CD4-positive, alpha-beta T cell (primary cell): ENCODE measurements around the gene PPT1. TPM values are rescaled to one million over a fixed set of nuclear protein-coding genes. Genes with fewer than 3 reads are reported as not detected.

ENCODE experiments used
- ATAC-seq: fragments of 200-7000 bp; cut with Tn5 transposase; one replicate; pipeline ENCODE4 v1.10.0; 2022; ENCODE audit warnings: mild to moderate bottlenecking; ENCODE audit not compliant: poor library complexity
- CTCF ChIA-PET: fragments of 350-600 bp; sonication (Branson Sonifier 250); formaldehyde crosslinking; loops from one replicate; lab custom pipeline; 2021; ENCODE audit warnings: antibody characterized with exemption, inconsistent platforms; lab: Charles Lee
- POLR2A ChIA-PET: fragments of 350-600 bp; sonication (Branson Sonifier 250); formaldehyde crosslinking; loops from one replicate; lab custom pipeline; 2021; ENCODE audit warnings: antibody characterized with exemption, inconsistent platforms; lab: Charles Lee
- DNase-seq, 14 experiments: peaks; one replicate each; pipeline ENCODE4 v3.0.0-alpha.2; 2013 to 2020; ENCODE audit warnings: mixed read lengths in 2 of 14
- H3K27ac ChIP-seq, 2 donors: one replicate each; pipeline versions ENCODE4 v1.5.1 to v1.7.0; 2013; ENCODE audit warnings: low read length in 2 of 2, low read depth in 1 of 2, mild to moderate bottlenecking in 1 of 2
- H3K27me3 ChIP-seq, 2 experiments: 1 replicate in 1 of 2; 2 replicates in 1 of 2; pipeline versions ENCODE4 v1.6.1 to v1.7.0; 2013; ENCODE audit warnings: low read length in 2 of 2, control low read depth in 1 of 2, mild to moderate bottlenecking in 1 of 2, moderate library complexity in 1 of 2; ENCODE audit not compliant: insufficient read depth in 2 of 2, control insufficient read depth in 1 of 2
- H3K36me3 ChIP-seq: one replicate; pipeline ENCODE4 v1.6.1; 2013; ENCODE audit warnings: low read length, control low read depth; ENCODE audit not compliant: insufficient read depth
- H3K4me1 ChIP-seq: one replicate; pipeline ENCODE4 v1.6.1; 2013; ENCODE audit warnings: low read length, control low read depth; ENCODE audit not compliant: insufficient read depth
- H3K4me3 ChIP-seq: one replicate; pipeline ENCODE4 v1.5.1; 2013; ENCODE audit warnings: mild to moderate bottlenecking, low read length, moderate library complexity
- H3K9me3 ChIP-seq, 2 experiments: 1 replicate in 1 of 2; 2 replicates in 1 of 2; pipeline versions ENCODE4 v1.6.1 to v1.7.0; 2013; ENCODE audit warnings: low read length in 2 of 2, mild to moderate bottlenecking in 2 of 2, control low read depth in 1 of 2, moderate library complexity in 1 of 2; ENCODE audit not compliant: control insufficient read depth in 1 of 2, insufficient read depth in 1 of 2
- H3K27ac Mint-ChIP-seq: one replicate; pipeline ENCODE4 v1.8.0; 2020; ENCODE audit warnings: mixed read lengths
- H3K27me3 Mint-ChIP-seq: one replicate; pipeline ENCODE4 v1.8.0; 2021; ENCODE audit warnings: mixed read lengths
- H3K36me3 Mint-ChIP-seq: one replicate; pipeline ENCODE4 v1.8.0; 2021; ENCODE audit warnings: low read depth, mixed read lengths
- H3K4me1 Mint-ChIP-seq: one replicate; pipeline ENCODE4 v1.8.0; 2021; ENCODE audit warnings: low read depth, mixed read lengths
- H3K4me3 Mint-ChIP-seq: one replicate; pipeline ENCODE4 v1.8.0; 2020; ENCODE audit warnings: mild to moderate bottlenecking, mixed read lengths
- H3K9me3 Mint-ChIP-seq: one replicate; pipeline ENCODE4 v1.8.0; 2020; ENCODE audit warnings: mixed read lengths
- CTCF ChIP-seq: fragments of 200-600 bp; IDR thresholded peaks from one replicate; pipeline ENCODE4 v1.8.0; 2022; ENCODE audit warnings: antibody characterized with exemption, mild to moderate bottlenecking
- intact Hi-C, 2 experiments: fragments of 100-400 bp; cut with DNase I in 1 of 2; cut with micrococcal nuclease in 1 of 2; formaldehyde crosslinking; loops; one replicate each; pipeline versions ENCODE4 v1.15.1 to v1.9.0; 2023 to 2025; cut with DNase I, micrococcal nuclease
- total RNA-seq, 174 experiments: library from RNA in 2 of 174; stranded (reverse) in 2 of 174; gene quantifications; one replicate each; pipeline ENCODE4 v1.2.3 and lab custom pipeline; 2021 to 2026

PPT1 gene
- total RNA-seq, 2 experiments from 2014 or later = 31.9 to 34.5 TPM

GRCh38 chr1:40030528-40031135 is 66.4 kb downstream of the PPT1 start:
- Histone ChIP-seq H3K9me3 (no peaks in the 10 kb centered on the region), H3K27ac (no peak overlapping the region), H3K4me1 (peaks cover 33% of the 10 kb centered on the region), H3K27me3 (no peaks in the 10 kb centered on the region), H3K36me3 (no peaks in the 10 kb centered on the region), H3K4me3 (no peak overlapping the region)
- intact Hi-C loops = loop anchor here (5.0 to 10.0 kb wide), 2 partner anchors 56 to 58 kb away; no protein-coding TSS in a partner anchor
- H3K4me1 Mint-ChIP-seq = peaks cover 46% of the 10 kb centered on the region
- ChIA-PET POLR2A (interaction anchor here (1.2 kb wide), 1 partner anchor 10 kb away, joined by 3 read pairs; the partner anchor contains the start of gene CAP1), CTCF (interaction anchor here (1.0 to 1.3 kb wide), 3 partner anchors 10 to 111 kb away, joined by 3 to 4 read pairs (median 3); no protein-coding TSS in a partner anchor)
- no peaks in the 10 kb centered on the region for H3K36me3 Mint-ChIP-seq
- no peak overlapping the region for H3K4me3 Mint-ChIP-seq
- DNase-seq (no peak), ATAC-seq (no peak)
- H3K9me3 Mint-ChIP-seq = no peaks in the 10 kb centered on the region
- TF ChIP-seq CTCF = no peak
- no peaks in the 10 kb centered on the region for H3K27me3 Mint-ChIP-seq
- H3K27ac Mint-ChIP-seq = no peak overlapping the region

DNA sequence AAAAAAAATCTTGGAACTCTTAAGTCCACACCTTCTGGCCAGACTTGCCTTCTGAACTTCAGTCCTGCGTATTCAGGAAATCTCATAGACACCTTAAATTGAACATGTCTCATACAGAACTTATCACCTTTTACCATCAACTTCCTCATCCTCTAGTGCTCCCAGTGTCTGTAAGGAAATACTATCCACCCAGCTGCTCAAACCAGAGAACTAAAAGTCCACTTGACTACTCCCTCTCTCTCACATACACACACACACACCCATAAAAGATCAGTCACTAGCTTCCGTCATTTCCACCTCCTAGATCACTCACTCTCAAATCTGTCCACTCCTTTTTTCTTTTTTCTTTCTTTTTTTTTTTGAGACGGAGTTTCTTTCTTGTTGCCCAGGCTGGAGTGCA is 67.4 kb downstream of the PPT1 start:
- POLR2A ChIA-PET = interaction anchor here (1.2 to 1.6 kb wide), 2 partner anchors 10 to 11 kb away, joined by 3 to 7 read pairs; partner anchors contain the start of gene CAP1

GRCh38 chr1:40027647-40028046 is 69.4 kb downstream of the PPT1 start:
- Mint-ChIP-seq H3K9me3 (peaks cover 2% of the 10 kb centered on the region), H3K27me3 (no peaks in the 10 kb centered on the region), H3K36me3 (no peaks in the 10 kb centered on the region), H3K27ac (no peak overlapping the region), H3K4me3 (no peak overlapping the region), H3K4me1 (peaks cover 21% of the 10 kb centered on the region)
- ATAC-seq (no peak), DNase-seq (no peak)
- TF ChIP-seq CTCF = no peak
- H3K27ac ChIP-seq = no peak overlapping the region
- peaks cover 10% of the 10 kb centered on the region for H3K4me1 ChIP-seq
- intact Hi-C loops = no loop called here
- H3K36me3 ChIP-seq = no peaks in the 10 kb centered on the region
- peaks cover 0 to 3% of the 10 kb centered on the region in 2 experiments for H3K9me3 ChIP-seq
- ChIA-PET CTCF (interaction anchor here (1.2 kb wide), 1 partner anchor 108 kb away, joined by 3 read pairs; no protein-coding TSS in a partner anchor), POLR2A (no interaction called here)
- no peaks in the 10 kb centered on the region for H3K27me3 ChIP-seq
- H3K4me3 ChIP-seq = no peak overlapping the region

More for the DNA sequence above, 67.4 kb downstream of the PPT1 start:
- no peak for DNase-seq
- CTCF ChIA-PET = no interaction called here
- H3K9me3 ChIP-seq = no peaks in the 10 kb centered on the region
- no peaks in the 10 kb centered on the region for H3K27me3 Mint-ChIP-seq
- no peak overlapping the region for H3K4me3 ChIP-seq
- H3K27me3 ChIP-seq = no peaks in the 10 kb centered on the region
- H3K4me1 ChIP-seq = peaks cover 23% of the 10 kb centered on the region
- H3K36me3 ChIP-seq = no peaks in the 10 kb centered on the region
- intact Hi-C loops = loop anchor here (5.0 to 10.0 kb wide), 2 partner anchors 55 to 57 kb away; no protein-coding TSS in a partner anchor
- H3K4me1 Mint-ChIP-seq = peaks cover 39% of the 10 kb centered on the region
- H3K4me3 Mint-ChIP-seq = no peak overlapping the region
- no peak overlapping the region for H3K27ac Mint-ChIP-seq
- peak; percentile 37 for ATAC-seq
- H3K27ac ChIP-seq = no peak overlapping the region
- H3K9me3 Mint-ChIP-seq = no peaks in the 10 kb centered on the region
- H3K36me3 Mint-ChIP-seq = no peaks in the 10 kb centered on the region
- no peak for TF ChIP-seq CTCF
